HCT116 (cell line): ENCODE data around the gene NGFR.

Source experiments
- CEBPB ChIP-seq: IDR thresholded peaks from 2 replicates; pipeline ENCODE4 v1.6.1; 2012; ENCODE audit warnings: low read depth
- CTCF ChIP-seq, 3 experiments: fragments of 200-600 bp in 1 of 3; sonication (generic) in 1 of 3; IDR thresholded peaks in 2 of 3; conservative IDR thresholded peaks in 1 of 3; 2 replicates each; pipeline ENCODE4 v1.5.1; 2012 to 2017; ENCODE audit warnings: low read depth in 2 of 3, low read length in 2 of 3, antibody characterized with exemption in 1 of 3, borderline replicate concordance in 1 of 3, control low read depth in 1 of 3, mild to moderate bottlenecking in 1 of 3, mixed read lengths in 1 of 3, mixed run types in 1 of 3, moderate library complexity in 1 of 3; ENCODE audit not compliant: insufficient read depth in 1 of 3
- EZH2phosphoT487 ChIP-seq: fragments of 200-600 bp; IDR thresholded peaks from 2 replicates; pipeline ENCODE4 v1.6.1; 2018; ENCODE audit warnings: antibody characterized with exemption, borderline replicate concordance
- MAX ChIP-seq: IDR thresholded peaks from 2 replicates; pipeline ENCODE4 v1.6.1; 2012
- POLR2A ChIP-seq: IDR thresholded peaks from 2 replicates; pipeline ENCODE4 v1.7.0; 2011; ENCODE audit warnings: borderline replicate concordance; ENCODE audit not compliant: insufficient read depth, insufficient read length; ENCODE audit errors: extremely low read depth
- RAD21 ChIP-seq: IDR thresholded peaks from 2 replicates; pipeline ENCODE4 v1.6.1; 2012; ENCODE audit warnings: low read depth, mild to moderate bottlenecking

DNA sequence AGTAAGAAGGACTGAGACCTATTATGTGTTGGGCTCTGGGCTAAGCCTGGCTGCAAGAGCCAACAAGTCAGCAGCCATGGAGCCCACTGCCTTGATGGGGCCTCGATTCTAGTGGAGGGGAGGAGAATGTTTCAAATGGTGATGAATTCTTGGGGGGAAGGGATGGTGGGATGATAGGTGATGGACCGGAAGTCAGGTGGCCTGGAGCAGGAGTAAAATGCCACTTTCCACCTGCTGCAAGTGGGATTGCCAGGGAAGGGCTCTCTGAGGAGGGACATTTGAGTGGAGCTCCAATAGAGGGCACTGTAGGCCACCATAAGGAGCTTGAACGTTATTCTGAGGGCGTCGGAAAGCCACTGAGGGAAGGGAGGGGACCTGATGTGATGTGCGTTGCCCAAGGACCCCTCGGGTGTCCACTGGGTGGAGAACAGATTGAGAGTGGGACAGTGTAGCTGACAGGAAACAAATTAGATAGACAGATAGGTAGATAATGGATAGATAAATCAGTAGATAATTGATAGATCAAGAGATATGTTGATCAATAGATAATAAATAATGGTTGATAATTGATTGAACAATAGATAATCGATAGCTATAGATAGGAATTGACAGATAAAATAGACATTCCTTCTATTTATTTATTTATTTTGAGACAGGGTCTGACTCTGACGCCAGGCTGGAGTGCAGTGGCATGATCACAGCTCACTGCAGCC is 62.4 kb downstream of the NGFR start:
- TF ChIP-seq POLR2A = no peak
- peak; percentile 85 to 91 (median 88) for TF ChIP-seq CTCF (IDR thresholded peaks at IDR 0.05 in 2 of 3, conservative IDR thresholded peaks at IDR 0.05 in 1 of 3; ENCODE audit: borderline replicate concordance in 1 of 3, insufficient read depth in 1 of 3, low read depth in 2 of 3, low read length in 2 of 3)
- TF ChIP-seq CEBPB = no peak
- TF ChIP-seq RAD21 = peak; percentile 85
- TF ChIP-seq MAX = no peak
- no peak for TF ChIP-seq EZH2phosphoT487
